Measurements from ENCODE around the gene SETD5.
A peak's percentile ranks its signal among the peaks of the same experiment; 100 is the strongest.

The SETD5 gene

GRCh38 chr3:9397332-9397905 is at the start of gene SETD5:
SETD5 (plus strand) TSS chr3:9397615; CDS start chr3:9428939, 31,324 bp downstream.
- peak; percentile 98 to 100 (median 99) for DNase-seq (ENCODE audit: low read depth in 3 of 3)

GRCh38 chr3:9347887-9348286 is 49.5 kb upstream of the SETD5 start:
- no peak for DNase-seq (ENCODE audit: low read depth in 3 of 3)

GRCh38 chr3:9349321-9350117 is 47.9 kb upstream of the SETD5 start:
- no peak for DNase-seq (ENCODE audit: low read depth in 3 of 3)

- no peak for DNase-seq (ENCODE audit: low read depth in 3 of 3)
Measured at GRCh38 chr3:9351709-9352126, 45.7 kb upstream of the SETD5 start.

GRCh38 chr3:9352917-9353752 is 44.3 kb upstream of the SETD5 start:
- DNase-seq (ENCODE audit: low read depth in 3 of 3): peak; percentile 18 to 38 (median 27)

GRCh38 chr3:9361691-9362388 is 35.6 kb upstream of the SETD5 start:
- no peak for DNase-seq (ENCODE audit: low read depth in 3 of 3)

- DNase-seq (ENCODE audit: low read depth in 3 of 3): peak; percentile 90 to 94 (median 93)
Measured at GRCh38 chr3:9362731-9363530, 34.5 kb upstream of the SETD5 start, which contains the start of gene THUMPD3. THUMPD3 (plus strand) TSS chr3:9363054; CDS start chr3:9365069, 2,015 bp downstream.

- no peak for DNase-seq (ENCODE audit: low read depth in 3 of 3)
Measured at GRCh38 chr3:9369508-9369907, 27.9 kb upstream of the SETD5 start.

GRCh38 chr3:9373465-9373864 is 23.9 kb upstream of the SETD5 start:
- no peak for DNase-seq (ENCODE audit: low read depth in 3 of 3)

GRCh38 chr3:9377981-9378380 is 19.4 kb upstream of the SETD5 start:
- DNase-seq (ENCODE audit: low read depth in 3 of 3): no peak

GRCh38 chr3:9379327-9379726 is 18.1 kb upstream of the SETD5 start:
- no peak for DNase-seq (ENCODE audit: low read depth in 3 of 3)

GRCh38 chr3:9380014-9380413 is 17.4 kb upstream of the SETD5 start:
- no peak for DNase-seq (ENCODE audit: low read depth in 3 of 3)

- no peak for DNase-seq (ENCODE audit: low read depth in 3 of 3)
Measured at GRCh38 chr3:9384141-9384828, 13.1 kb upstream of the SETD5 start.

GRCh38 chr3:9385187-9386077 is 12.0 kb upstream of the SETD5 start:
- DNase-seq (ENCODE audit: low read depth in 3 of 3): no peak

- DNase-seq (ENCODE audit: low read depth in 3 of 3): no peak
Measured at GRCh38 chr3:9386078-9386459, 11.3 kb upstream of the SETD5 start.

- DNase-seq (ENCODE audit: low read depth in 3 of 3): no peak
Measured at GRCh38 chr3:9386501-9387321, 10.7 kb upstream of the SETD5 start.

GRCh38 chr3:9387322-9387655 is 10.1 kb upstream of the SETD5 start:
- DNase-seq (ENCODE audit: low read depth in 3 of 3): no peak

- no peak for DNase-seq (ENCODE audit: low read depth in 3 of 3)
Measured at GRCh38 chr3:9388142-9388541, 9.3 kb upstream of the SETD5 start.
